GM21447 (cell line): ENCODE results near the gene GOT1.

Experiments used
- ATAC-seq: cut with Tn5 transposase; IDR thresholded peaks from one replicate; pipeline ENCODE4 v1.9.1; 2021; ENCODE audit not compliant: unreplicated experiment

GOT1 gene

GRCh38 chr10:99360934-99361333, 69.5 kb downstream of the GOT1 start:
- no peak for ATAC-seq

- ATAC-seq: no peak
Measured at GRCh38 chr10:99358101-99358500, 72.3 kb downstream of the GOT1 start.

- no peak for ATAC-seq
Measured at GRCh38 chr10:99357691-99358090, 72.7 kb downstream of the GOT1 start.

GRCh38 chr10:99353182-99353581, 77.2 kb downstream of the GOT1 start:
- ATAC-seq: no peak

GRCh38 chr10:99347672-99348071, 82.8 kb downstream of the GOT1 start:
- ATAC-seq: no peak
